Raji (cell line): Measurements from ENCODE around the gene C17orf58.
A peak's percentile ranks its signal among the peaks of the same experiment; 100 is the strongest.

ENCODE experiments used
- POLR2A ChIP-seq: IDR thresholded peaks from 2 replicates; pipeline ENCODE4 v1.6.1; 2011; ENCODE audit warnings: low read depth, low read length, control low read depth; ENCODE audit not compliant: insufficient read depth

Gene C17orf58

GRCh38 chr17:68013385-68013784 lies 17.1 kb upstream of the C17orf58 start:
- TF ChIP-seq POLR2A, result no peak

- no peak for TF ChIP-seq POLR2A
Measured at GRCh38 chr17:68011199-68011665, 15.0 kb upstream of the C17orf58 start.

- no peak for TF ChIP-seq POLR2A
Measured at GRCh38 chr17:68006797-68007196, 10.5 kb upstream of the C17orf58 start.

GRCh38 chr17:68004201-68004600 lies 7.9 kb upstream of the C17orf58 start:
- no peak for TF ChIP-seq POLR2A

- no peak for TF ChIP-seq POLR2A
Measured at GRCh38 chr17:67999291-67999911, 3.1 kb upstream of the C17orf58 start.

- TF ChIP-seq POLR2A, result no peak
Measured at GRCh38 chr17:67998466-67998865, 2.2 kb upstream of the C17orf58 start.

- TF ChIP-seq POLR2A, result no peak
Measured at GRCh38 chr17:67995570-67996263, 552 bp downstream of the C17orf58 start.

GRCh38 chr17:67994817-67995569 lies 1.3 kb downstream of the C17orf58 start:
- TF ChIP-seq POLR2A, result no peak

GRCh38 chr17:67993998-67994361 lies 2.3 kb downstream of the C17orf58 start:
- TF ChIP-seq POLR2A, result no peak

- TF ChIP-seq POLR2A, result peak; percentile 61
Measured at GRCh38 chr17:67993153-67993997, 2.9 kb downstream of the C17orf58 start.

GRCh38 chr17:67992548-67993152 lies 3.6 kb downstream of the C17orf58 start:
- TF ChIP-seq POLR2A, result no peak

- TF ChIP-seq POLR2A, result no peak
Measured at GRCh38 chr17:67990909-67991308, 5.4 kb downstream of the C17orf58 start.

- TF ChIP-seq POLR2A, result no peak
Measured at GRCh38 chr17:67983383-67983688, 12.9 kb downstream of the C17orf58 start.

- no peak for TF ChIP-seq POLR2A
Measured at GRCh38 chr17:67982686-67983382, 13.4 kb downstream of the C17orf58 start.
